Measurements from ENCODE around the gene RRBP1. TPM values are rescaled to one million over a fixed set of nuclear protein-coding genes. Genes with fewer than 3 reads are reported as not detected.
A peak's percentile ranks its signal among the peaks of the same experiment; 100 is the strongest.

RRBP1 gene
- total and polyA plus RNA-seq, 4 experiments from 2014 or later, result 0.63 to 33.7 (median 21.0) TPM

GRCh38 chr20:17676378-17676759 is 5.7 kb downstream of the RRBP1 start:
- ChIA-PET CTCF (ENCODE audit: partially characterized antibody) (no interaction called here), POLR2A (ENCODE audit: partially characterized antibody) (no interaction called here)
- H3K4me1 ChIP-seq (ENCODE audit: insufficient read depth, low read length), result peaks cover 14% of the 10 kb centered on the region
- H3K9me3 ChIP-seq (ENCODE audit: control insufficient read depth in 1 of 2, low read length in 2 of 2), result no peaks in the 10 kb centered on the region
- no peak overlapping the region for H3K4me3 ChIP-seq (ENCODE audit: low read length in 2 of 2)
- Mint-ChIP-seq H3K27me3 (no peaks in the 10 kb centered on the region), H3K4me3 (no peak overlapping the region), H3K4me1 (peaks cover 11 to 30% (median 21%) of the 10 kb centered on the region in 4 donors), H3K9me3 (no peaks in the 10 kb centered on the region), H3K36me3 (peaks cover 0 to 10% of the 10 kb centered on the region in 2 donors), H3K27ac (no peak overlapping the region)
- no peak overlapping the region for H3K27ac ChIP-seq (ENCODE audit: low read depth, low read length)
- no peak for DNase-seq
- no peaks in the 10 kb centered on the region for H3K36me3 ChIP-seq (ENCODE audit: insufficient read depth, low read length)
- intact Hi-C loops (cut with micrococcal nuclease), result no loop called here
- H3K27me3 ChIP-seq (ENCODE audit: insufficient read depth, low read length), result no peaks in the 10 kb centered on the region

GRCh38 chr20:17675519-17676377 is 6.3 kb downstream of the RRBP1 start:
- no peak overlapping the region for H3K27ac ChIP-seq (ENCODE audit: low read depth, low read length)
- Mint-ChIP-seq H3K27ac (peak overlapping the region in 4 of 7 donors; percentile 24 to 58 (median 34)), H3K4me1 (peaks cover 11 to 29% (median 22%) of the 10 kb centered on the region in 4 donors), H3K4me3 (no peak overlapping the region), H3K9me3 (no peaks in the 10 kb centered on the region), H3K27me3 (no peaks in the 10 kb centered on the region), H3K36me3 (peaks cover 0 to 10% of the 10 kb centered on the region in 2 donors)
- ChIA-PET POLR2A (ENCODE audit: partially characterized antibody) (no interaction called here), CTCF (ENCODE audit: partially characterized antibody) (interaction anchor here (1.1 kb wide), 1 partner anchor 170 kb away, joined by 3 read pairs; no protein-coding TSS in a partner anchor)
- no peak for DNase-seq
- no peaks in the 10 kb centered on the region for H3K27me3 ChIP-seq (ENCODE audit: insufficient read depth, low read length)
- no peaks in the 10 kb centered on the region for H3K9me3 ChIP-seq (ENCODE audit: control insufficient read depth in 1 of 2, low read length in 2 of 2)
- intact Hi-C loops (cut with micrococcal nuclease), result no loop called here
- H3K4me1 ChIP-seq (ENCODE audit: insufficient read depth, low read length), result peaks cover 13% of the 10 kb centered on the region
- H3K36me3 ChIP-seq (ENCODE audit: insufficient read depth, low read length), result no peaks in the 10 kb centered on the region
- H3K4me3 ChIP-seq (ENCODE audit: low read length in 2 of 2), result no peak overlapping the region

- no peak for DNase-seq
- H3K9me3 ChIP-seq (ENCODE audit: control insufficient read depth in 1 of 2, low read length in 2 of 2), result no peaks in the 10 kb centered on the region
- Mint-ChIP-seq H3K9me3 (no peaks in the 10 kb centered on the region), H3K36me3 (peaks cover 3 to 10% of the 10 kb centered on the region in 2 donors), H3K4me3 (no peak overlapping the region), H3K27me3 (no peaks in the 10 kb centered on the region), H3K4me1 (peaks cover 7 to 22% (median 17%) of the 10 kb centered on the region in 4 donors), H3K27ac (peak overlapping the region in 1 of 7 donors; percentile 70)
- POLR2A ChIA-PET (ENCODE audit: partially characterized antibody), result no interaction called here
- intact Hi-C loops (cut with micrococcal nuclease), result no loop called here
- H3K27ac ChIP-seq (ENCODE audit: low read depth, low read length), result no peak overlapping the region
- no peaks in the 10 kb centered on the region for H3K36me3 ChIP-seq (ENCODE audit: insufficient read depth, low read length)
- H3K27me3 ChIP-seq (ENCODE audit: insufficient read depth, low read length), result no peaks in the 10 kb centered on the region
- H3K4me1 ChIP-seq (ENCODE audit: insufficient read depth, low read length), result peaks cover 4% of the 10 kb centered on the region
- CTCF ChIA-PET (ENCODE audit: partially characterized antibody), result interaction anchor here (1.1 kb wide), 1 partner anchor 170 kb away, joined by 3 read pairs; no protein-coding TSS in a partner anchor
- H3K4me3 ChIP-seq (ENCODE audit: low read length in 2 of 2), result no peak overlapping the region
Observed at GRCh38 chr20:17674722-17675518, 7.1 kb downstream of the RRBP1 start.

DNA sequence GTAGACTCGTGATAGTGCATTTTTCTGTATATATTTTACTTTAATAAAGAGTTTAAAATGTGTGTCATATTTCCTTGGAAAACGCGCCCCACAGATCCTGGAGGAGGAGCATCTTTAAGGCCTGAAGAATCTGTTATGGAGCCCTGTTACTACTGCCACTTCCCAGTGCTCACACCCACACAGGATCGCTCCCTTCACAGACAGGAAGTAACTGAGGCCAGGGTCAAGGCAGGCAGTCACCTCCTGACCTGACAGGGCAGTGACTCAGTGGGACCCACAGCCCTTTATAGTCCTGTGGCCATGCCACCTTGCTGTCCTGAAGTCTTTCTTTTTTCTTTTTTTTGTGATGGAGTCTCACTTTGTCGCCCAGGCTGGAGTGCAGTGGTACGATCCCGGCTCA is 9.0 kb downstream of the RRBP1 start:
- peaks cover 6 to 32% (median 13%) of the 10 kb centered on the region in 4 donors for H3K4me1 Mint-ChIP-seq
- intact Hi-C loops (cut with micrococcal nuclease), result no loop called here

DNA sequence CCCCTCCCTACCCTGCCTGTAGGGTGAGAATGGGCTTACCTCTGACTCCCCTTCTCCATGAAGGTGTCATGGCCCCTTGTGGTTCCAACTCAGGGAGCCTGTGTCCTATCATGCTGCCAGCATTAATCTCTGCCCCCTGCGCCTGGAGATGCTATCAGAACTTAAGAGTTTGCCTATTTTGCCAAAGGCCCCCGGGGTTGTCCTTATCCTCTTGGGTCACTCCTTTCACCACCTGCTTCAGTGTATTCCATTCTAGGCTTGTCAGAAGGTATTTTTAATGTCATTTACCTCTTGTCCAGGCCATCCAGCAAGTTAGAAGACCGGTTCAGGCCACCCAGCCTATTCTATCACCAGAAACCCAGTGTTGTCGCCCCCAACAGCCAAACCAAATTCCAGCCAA is 10.5 kb downstream of the RRBP1 start:
- H3K27me3 ChIP-seq (ENCODE audit: insufficient read depth, low read length), result no peaks in the 10 kb centered on the region
- H3K4me1 ChIP-seq (ENCODE audit: insufficient read depth, low read length), result peaks cover 2% of the 10 kb centered on the region
- no peaks in the 10 kb centered on the region for H3K36me3 ChIP-seq (ENCODE audit: insufficient read depth, low read length)
- Mint-ChIP-seq H3K4me1 (peaks cover 11 to 44% (median 21%) of the 10 kb centered on the region in 4 donors), H3K27me3 (no peaks in the 10 kb centered on the region), H3K27ac (no peak overlapping the region), H3K36me3 (peaks cover 3 to 5% of the 10 kb centered on the region in 2 donors), H3K9me3 (no peaks in the 10 kb centered on the region), H3K4me3 (no peak overlapping the region)
- DNase-seq, result no peak
- no peaks in the 10 kb centered on the region for H3K9me3 ChIP-seq (ENCODE audit: control insufficient read depth in 1 of 2, low read length in 2 of 2)
- ChIA-PET POLR2A (ENCODE audit: partially characterized antibody) (no interaction called here), CTCF (ENCODE audit: partially characterized antibody) (no interaction called here)
- intact Hi-C loops (cut with micrococcal nuclease), result no loop called here
- H3K27ac ChIP-seq (ENCODE audit: low read depth, low read length), result no peak overlapping the region
- no peak overlapping the region for H3K4me3 ChIP-seq (ENCODE audit: low read length in 2 of 2)

More for the DNA sequence above, 9.0 kb downstream of the RRBP1 start:
- Mint-ChIP-seq H3K9me3 (no peaks in the 10 kb centered on the region), H3K27ac (no peak overlapping the region), H3K36me3 (peaks cover 3 to 6% of the 10 kb centered on the region in 2 donors), H3K27me3 (no peaks in the 10 kb centered on the region), H3K4me3 (no peak overlapping the region)
- ChIA-PET POLR2A (ENCODE audit: partially characterized antibody) (interaction anchor here (0.9 kb wide), 1 partner anchor 9 kb away, joined by 3 read pairs; the partner anchor contains the start of gene RRBP1), CTCF (ENCODE audit: partially characterized antibody) (interaction anchor here (1.5 kb wide), 1 partner anchor 9 kb away, joined by 5 read pairs; the partner anchor contains the start of gene RRBP1)
- Histone ChIP-seq H3K27me3 (ENCODE audit: insufficient read depth, low read length) (no peaks in the 10 kb centered on the region), H3K27ac (ENCODE audit: low read depth, low read length) (no peak overlapping the region), H3K9me3 (ENCODE audit: control insufficient read depth in 1 of 2, low read length in 2 of 2) (no peaks in the 10 kb centered on the region), H3K36me3 (ENCODE audit: insufficient read depth, low read length) (no peaks in the 10 kb centered on the region), H3K4me3 (ENCODE audit: low read length in 2 of 2) (no peak overlapping the region), H3K4me1 (ENCODE audit: insufficient read depth, low read length) (no peaks in the 10 kb centered on the region)
- DNase-seq, result no peak

GRCh38 chr20:17671011-17671410 is 11.0 kb downstream of the RRBP1 start:
- Mint-ChIP-seq H3K4me3 (no peak overlapping the region), H3K9me3 (no peaks in the 10 kb centered on the region), H3K4me1 (peaks cover 13 to 50% (median 26%) of the 10 kb centered on the region in 4 donors), H3K27ac (peak overlapping the region in 1 of 7 donors; percentile 1), H3K27me3 (no peaks in the 10 kb centered on the region), H3K36me3 (peaks cover 3% of the 10 kb centered on the region in 2 donors)
- H3K4me3 ChIP-seq (ENCODE audit: low read length in 2 of 2), result no peak overlapping the region
- H3K4me1 ChIP-seq (ENCODE audit: insufficient read depth, low read length), result peaks cover 8% of the 10 kb centered on the region
- H3K36me3 ChIP-seq (ENCODE audit: insufficient read depth, low read length), result no peaks in the 10 kb centered on the region
- ChIA-PET CTCF (ENCODE audit: partially characterized antibody) (no interaction called here), POLR2A (ENCODE audit: partially characterized antibody) (no interaction called here)
- no peaks in the 10 kb centered on the region for H3K9me3 ChIP-seq (ENCODE audit: control insufficient read depth in 1 of 2, low read length in 2 of 2)
- no peak overlapping the region for H3K27ac ChIP-seq (ENCODE audit: low read depth, low read length)
- DNase-seq, result no peak
- no peaks in the 10 kb centered on the region for H3K27me3 ChIP-seq (ENCODE audit: insufficient read depth, low read length)
- intact Hi-C loops (cut with micrococcal nuclease), result no loop called here

- H3K4me3 ChIP-seq (ENCODE audit: low read length in 2 of 2), result no peak overlapping the region
- intact Hi-C loops (cut with micrococcal nuclease), result no loop called here
- H3K4me3 Mint-ChIP-seq, result peak overlapping the region in 1 of 8 donors; percentile 37
- H3K36me3 Mint-ChIP-seq, result peaks cover 3% of the 10 kb centered on the region in 2 donors
- POLR2A ChIA-PET (ENCODE audit: partially characterized antibody), result no interaction called here
- no peaks in the 10 kb centered on the region for H3K27me3 Mint-ChIP-seq
- no peaks in the 10 kb centered on the region for H3K9me3 Mint-ChIP-seq
- CTCF ChIA-PET (ENCODE audit: partially characterized antibody), result no interaction called here
- peaks cover 20 to 58% (median 33%) of the 10 kb centered on the region in 4 donors for H3K4me1 Mint-ChIP-seq
- H3K27ac ChIP-seq (ENCODE audit: low read depth, low read length), result no peak overlapping the region
- H3K27me3 ChIP-seq (ENCODE audit: insufficient read depth, low read length), result no peaks in the 10 kb centered on the region
- H3K9me3 ChIP-seq (ENCODE audit: control insufficient read depth in 1 of 2, low read length in 2 of 2), result no peaks in the 10 kb centered on the region
- H3K4me1 ChIP-seq (ENCODE audit: insufficient read depth, low read length), result peaks cover 22% of the 10 kb centered on the region
- no peaks in the 10 kb centered on the region for H3K36me3 ChIP-seq (ENCODE audit: insufficient read depth, low read length)
- no peak overlapping the region for H3K27ac Mint-ChIP-seq
- no peak for DNase-seq
Observed at GRCh38 chr20:17669306-17669931, 12.6 kb downstream of the RRBP1 start.

Data from CD4-positive, alpha-beta memory T cell (primary cell).